A673 (cell line): ENCODE data around the gene SLC23A2.

Experiments
- EZH2 ChIP-seq: fragments of 200-600 bp; sonication (generic); IDR thresholded peaks from 2 replicates; pipeline ENCODE4 v1.6.1; 2017; ENCODE audit warnings: borderline replicate concordance, low read depth, mild to moderate bottlenecking, mixed read lengths, antibody characterized with exemption, low read length; ENCODE audit not compliant: poor library complexity, severe bottlenecking
- TF ChIP-seq, protein P1 (sequence below): fragments of 300-800, 200-600 bp; sonication (generic); conservative IDR thresholded peaks from 2 replicates; pipeline ENCODE4 v1.5.1; 2017; ENCODE audit warnings: low read depth, mild to moderate bottlenecking, antibody characterized with exemption, low read length, moderate library complexity, mixed read lengths

DNA sequence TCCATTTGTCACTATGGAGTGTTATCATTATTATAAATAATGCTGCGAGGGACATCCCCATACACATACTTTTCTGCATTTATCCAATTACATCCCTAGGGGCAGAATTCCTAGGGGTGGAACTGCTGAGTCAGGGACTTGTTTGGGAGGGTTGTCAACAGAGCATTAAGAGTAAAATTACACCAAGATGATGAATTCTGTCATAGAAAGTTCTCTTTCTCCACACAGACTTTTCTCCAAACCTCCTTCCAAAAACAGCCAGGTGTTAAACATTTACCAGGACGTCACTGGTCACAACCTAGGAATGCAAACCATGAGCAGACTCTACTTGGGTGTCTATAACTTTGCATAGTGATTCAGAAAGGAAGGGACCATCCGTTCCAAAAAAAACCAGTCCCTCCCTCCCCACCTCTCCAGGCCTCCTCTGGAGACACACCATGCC lies 184.1 kb downstream of the SLC23A2 start:
- TF ChIP-seq, protein P1, sequence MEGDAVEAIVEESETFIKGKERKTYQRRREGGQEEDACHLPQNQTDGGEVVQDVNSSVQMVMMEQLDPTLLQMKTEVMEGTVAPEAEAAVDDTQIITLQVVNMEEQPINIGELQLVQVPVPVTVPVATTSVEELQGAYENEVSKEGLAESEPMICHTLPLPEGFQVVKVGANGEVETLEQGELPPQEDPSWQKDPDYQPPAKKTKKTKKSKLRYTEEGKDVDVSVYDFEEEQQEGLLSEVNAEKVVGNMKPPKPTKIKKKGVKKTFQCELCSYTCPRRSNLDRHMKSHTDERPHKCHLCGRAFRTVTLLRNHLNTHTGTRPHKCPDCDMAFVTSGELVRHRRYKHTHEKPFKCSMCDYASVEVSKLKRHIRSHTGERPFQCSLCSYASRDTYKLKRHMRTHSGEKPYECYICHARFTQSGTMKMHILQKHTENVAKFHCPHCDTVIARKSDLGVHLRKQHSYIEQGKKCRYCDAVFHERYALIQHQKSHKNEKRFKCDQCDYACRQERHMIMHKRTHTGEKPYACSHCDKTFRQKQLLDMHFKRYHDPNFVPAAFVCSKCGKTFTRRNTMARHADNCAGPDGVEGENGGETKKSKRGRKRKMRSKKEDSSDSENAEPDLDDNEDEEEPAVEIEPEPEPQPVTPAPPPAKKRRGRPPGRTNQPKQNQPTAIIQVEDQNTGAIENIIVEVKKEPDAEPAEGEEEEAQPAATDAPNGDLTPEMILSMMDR = no peak
- no peak for TF ChIP-seq EZH2
